ENCODE results near the gene TRMT44.

The TRMT44 gene

GRCh38 chr4:8422786-8423185 lies 17.8 kb upstream of the TRMT44 start:
- no peak overlapping the region for H3K4me3 ChIP-seq (ENCODE audit: low read length)
- TF ChIP-seq CTCF (conservative IDR thresholded peaks at IDR 0.05; ENCODE audit: low read depth, low read length): no peak
- DNase-seq (ENCODE audit: low read depth): no peak

DNA sequence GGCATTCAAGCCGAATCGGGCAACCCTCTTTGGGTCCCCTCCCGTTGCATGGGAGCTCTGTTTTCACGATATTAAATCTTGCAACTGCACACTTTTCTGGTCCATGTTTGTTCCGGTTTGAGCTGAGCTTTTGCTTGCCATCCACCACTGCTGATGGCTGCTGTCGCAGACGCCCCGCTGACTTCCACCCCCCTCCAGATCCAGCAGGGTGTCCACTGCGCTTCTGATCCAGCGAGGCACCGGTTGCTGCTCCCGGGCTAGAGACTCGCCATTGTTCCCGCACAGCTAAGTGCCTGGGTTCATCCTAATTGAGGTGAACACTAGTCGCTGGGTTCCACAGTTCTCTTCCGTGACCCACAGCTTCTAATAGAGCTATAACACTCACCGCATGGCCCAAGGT lies 13.3 kb upstream of the TRMT44 start:
- H3K4me3 ChIP-seq (ENCODE audit: low read length): peak overlapping the region; percentile 74
- DNase-seq (ENCODE audit: low read depth): no peak
- TF ChIP-seq CTCF (conservative IDR thresholded peaks at IDR 0.05; ENCODE audit: low read depth, low read length): no peak

DNA sequence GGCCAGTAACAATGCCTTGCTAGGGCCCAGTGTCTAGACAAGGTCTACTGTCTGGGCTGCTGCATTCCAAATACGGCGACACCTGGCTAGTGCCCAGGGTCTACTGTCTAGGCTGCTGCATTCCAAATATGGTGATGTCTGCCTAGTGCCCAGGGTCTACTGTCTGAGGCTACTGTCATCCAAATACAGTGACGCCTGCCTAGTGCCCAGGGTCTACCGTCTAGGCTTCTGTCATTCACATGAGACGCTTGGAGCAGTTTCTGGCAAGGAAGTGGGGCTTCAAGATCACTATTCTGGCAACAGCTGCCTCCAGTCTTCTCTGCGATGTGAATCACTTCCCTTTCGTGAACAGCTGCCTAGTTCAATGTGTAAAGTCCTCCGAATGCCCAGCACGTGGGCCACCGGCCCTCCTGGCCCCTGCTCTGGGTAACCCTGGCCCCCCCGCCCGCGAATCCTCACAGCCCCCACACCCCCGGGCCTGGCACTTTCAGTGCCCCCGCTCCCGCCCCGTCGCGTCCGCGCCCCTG lies 12.8 kb upstream of the TRMT44 start:
- no peak for DNase-seq (ENCODE audit: low read depth)
- no peak for TF ChIP-seq CTCF (conservative IDR thresholded peaks at IDR 0.05; ENCODE audit: low read depth, low read length)
- peak overlapping the region; percentile 74 for H3K4me3 ChIP-seq (ENCODE audit: low read length)

GRCh38 chr4:8428288-8429097 lies 12.1 kb upstream of the TRMT44 start:
- H3K4me3 ChIP-seq (ENCODE audit: low read length): peak overlapping the region; percentile 74
- peak; percentile 60 for TF ChIP-seq CTCF (conservative IDR thresholded peaks at IDR 0.05; ENCODE audit: low read depth, low read length)
- DNase-seq (ENCODE audit: low read depth): no peak

DNA sequence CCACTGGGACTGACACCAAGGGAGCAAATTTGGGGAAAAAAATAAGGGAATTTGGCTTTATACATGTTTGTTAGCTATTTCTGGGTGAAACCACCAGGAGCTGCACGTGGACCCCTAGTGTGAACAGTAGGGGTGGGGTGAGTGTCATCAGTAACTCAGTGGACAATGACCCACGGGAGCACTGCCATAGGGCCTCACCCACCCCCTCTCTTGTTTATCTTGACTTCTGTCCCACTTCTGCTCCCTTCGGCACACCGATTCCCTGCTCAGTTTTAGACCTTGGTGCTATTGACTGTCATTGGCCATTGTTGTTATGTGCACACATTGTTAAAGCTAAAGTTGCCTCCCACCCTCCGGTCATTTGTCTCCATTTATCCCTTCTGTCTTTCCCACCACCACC lies 9.0 kb upstream of the TRMT44 start:
- no peak overlapping the region for H3K4me3 ChIP-seq (ENCODE audit: low read length)
- no peak for DNase-seq (ENCODE audit: low read depth)
- no peak for TF ChIP-seq CTCF (conservative IDR thresholded peaks at IDR 0.05; ENCODE audit: low read depth, low read length)

- H3K4me3 ChIP-seq (ENCODE audit: low read length): no peak overlapping the region
- TF ChIP-seq CTCF (conservative IDR thresholded peaks at IDR 0.05; ENCODE audit: low read depth, low read length): no peak
- DNase-seq (ENCODE audit: low read depth): no peak
These were observed 7.4 kb upstream of the TRMT44 start for GRCh38 chr4:8433136-8433535.
